Activated B cell treated with CpG ODN at 0.5 μM for 24 hours (primary cell): ENCODE data around the gene INSIG1. TPM values are rescaled to one million over a fixed set of nuclear protein-coding genes. Genes with fewer than 3 reads are reported as not detected.

Experiments used
- ATAC-seq: fragments of 200-7000 bp; cut with Tn5 transposase; one replicate; pipeline ENCODE4 v1.10.0; 2021; ENCODE audit warnings: low read depth, mild to moderate bottlenecking, moderate library complexity
- CTCF ChIA-PET: fragments of 350-600 bp; sonication (Branson Sonifier 250); formaldehyde crosslinking; loops from one replicate; lab custom pipeline; 2021; ENCODE audit warnings: antibody characterized with exemption; lab: Charles Lee
- POLR2A ChIA-PET: fragments of 350-600 bp; sonication (Branson Sonifier 250); formaldehyde crosslinking; loops from one replicate; lab custom pipeline; 2021; ENCODE audit warnings: antibody characterized with exemption; lab: Charles Lee
- DNase-seq: peaks from one replicate; pipeline ENCODE4 v3.0.0; 2022
- H3K27ac Mint-ChIP-seq: one replicate; pipeline ENCODE4 v1.8.0; 2020; ENCODE audit warnings: mixed read lengths
- H3K27me3 Mint-ChIP-seq: one replicate; pipeline ENCODE4 v1.8.0; 2021; ENCODE audit warnings: mixed read lengths
- H3K36me3 Mint-ChIP-seq: one replicate; pipeline ENCODE4 v1.8.0; 2021; ENCODE audit warnings: low read depth, mixed read lengths
- H3K4me1 Mint-ChIP-seq: one replicate; pipeline ENCODE4 v1.8.0; 2021; ENCODE audit warnings: mixed read lengths
- H3K4me3 Mint-ChIP-seq: one replicate; pipeline ENCODE4 v1.8.0; 2020; ENCODE audit warnings: mild to moderate bottlenecking, mixed read lengths
- H3K9me3 Mint-ChIP-seq: one replicate; pipeline ENCODE4 v1.8.0; 2020; ENCODE audit warnings: mixed read lengths
- CTCF ChIP-seq: fragments of 200-600 bp; IDR thresholded peaks from one replicate; pipeline ENCODE4 v1.8.0; 2022; ENCODE audit warnings: antibody characterized with exemption, mild to moderate bottlenecking
- intact Hi-C: fragments of 100-400 bp; cut with micrococcal nuclease; formaldehyde crosslinking; loops from one replicate; pipeline ENCODE4 v1.15.1; 2024
- total RNA-seq: library from RNA; stranded (reverse); gene quantifications from 2 replicates; pipeline ENCODE4 v1.2.3, GENCODE V29; 2022

The INSIG1 gene
- total RNA-seq, 1 donor from 2014 or later = 79.6 TPM

- intact Hi-C loops = no loop called here
- Mint-ChIP-seq H3K27me3 (peaks cover 4% of the 10 kb centered on the region), H3K27ac (no peak overlapping the region), H3K4me3 (no peak overlapping the region), H3K36me3 (no peaks in the 10 kb centered on the region), H3K4me1 (peaks cover 18% of the 10 kb centered on the region), H3K9me3 (no peaks in the 10 kb centered on the region)
- ATAC-seq (no peak), DNase-seq (no peak)
- ChIA-PET CTCF (no interaction called here), POLR2A (no interaction called here)
- no peak for TF ChIP-seq CTCF
Measured at GRCh38 chr7:155340721-155341120, 43.0 kb downstream of the INSIG1 start.

- H3K27me3 Mint-ChIP-seq = peaks cover 2% of the 10 kb centered on the region
- H3K27ac Mint-ChIP-seq = no peak overlapping the region
- TF ChIP-seq CTCF = no peak
- no peak overlapping the region for H3K4me3 Mint-ChIP-seq
- ATAC-seq (no peak), DNase-seq (no peak)
- H3K9me3 Mint-ChIP-seq = no peaks in the 10 kb centered on the region
- no peaks in the 10 kb centered on the region for H3K36me3 Mint-ChIP-seq
- ChIA-PET CTCF (no interaction called here), POLR2A (no interaction called here)
- intact Hi-C loops = no loop called here
- H3K4me1 Mint-ChIP-seq = peaks cover 18% of the 10 kb centered on the region
Measured at GRCh38 chr7:155341463-155341983, 43.8 kb downstream of the INSIG1 start.

- ChIA-PET CTCF (no interaction called here), POLR2A (interaction anchor here (1.2 kb wide), 1 partner anchor 136 kb away, joined by 3 read pairs; no protein-coding TSS in a partner anchor)
- H3K27ac Mint-ChIP-seq = no peak overlapping the region
- H3K9me3 Mint-ChIP-seq = no peaks in the 10 kb centered on the region
- peaks cover 18% of the 10 kb centered on the region for H3K4me1 Mint-ChIP-seq
- no peak for ATAC-seq
- TF ChIP-seq CTCF = no peak
- H3K4me3 Mint-ChIP-seq = no peak overlapping the region
- H3K27me3 Mint-ChIP-seq = peaks cover 2% of the 10 kb centered on the region
- no peak for DNase-seq
- no peaks in the 10 kb centered on the region for H3K36me3 Mint-ChIP-seq
- intact Hi-C loops = no loop called here
Measured at GRCh38 chr7:155342313-155342712, 44.6 kb downstream of the INSIG1 start.

GRCh38 chr7:155343150-155343549, 45.5 kb downstream of the INSIG1 start:
- TF ChIP-seq CTCF = no peak
- Mint-ChIP-seq H3K4me1 (peaks cover 18% of the 10 kb centered on the region), H3K4me3 (no peak overlapping the region), H3K36me3 (no peaks in the 10 kb centered on the region), H3K9me3 (no peaks in the 10 kb centered on the region), H3K27me3 (peaks cover 2% of the 10 kb centered on the region), H3K27ac (no peak overlapping the region)
- no peak for DNase-seq
- ATAC-seq = no peak
- intact Hi-C loops = no loop called here
- CTCF ChIA-PET = interaction anchor here (2.5 kb wide), 1 partner anchor 30 kb away, joined by 10 read pairs; no protein-coding TSS in a partner anchor
- POLR2A ChIA-PET = interaction anchor here (0.6 to 1.2 kb wide), 2 partner anchors 137 to 153 kb away, joined by 3 to 4 read pairs; no protein-coding TSS in a partner anchor

GRCh38 chr7:155343661-155344121, 46.0 kb downstream of the INSIG1 start:
- no peaks in the 10 kb centered on the region for H3K36me3 Mint-ChIP-seq
- H3K4me3 Mint-ChIP-seq = no peak overlapping the region
- CTCF ChIA-PET = interaction anchor here (1.5 to 2.5 kb wide), 3 partner anchors 29 to 430 kb away, joined by 7 to 15 read pairs (median 10); no protein-coding TSS in a partner anchor
- H3K27me3 Mint-ChIP-seq = peaks cover 2% of the 10 kb centered on the region
- peaks cover 18% of the 10 kb centered on the region for H3K4me1 Mint-ChIP-seq
- H3K9me3 Mint-ChIP-seq = no peaks in the 10 kb centered on the region
- TF ChIP-seq CTCF = no peak
- ATAC-seq (no peak), DNase-seq (no peak)
- POLR2A ChIA-PET = interaction anchor here (2.0 to 2.3 kb wide), 4 partner anchors 46 to 416 kb away, joined by 8 to 31 read pairs (median 21); partner anchors contain the start of genes INSIG1 and PAXIP1
- H3K27ac Mint-ChIP-seq = no peak overlapping the region
- intact Hi-C loops = loop anchor here (1.0 kb wide), 2 partner anchors 46 to 138 kb away; partner anchors contain the start of gene INSIG1
